Measurements from ENCODE around the gene NFATC4.
A peak's percentile ranks its signal among the peaks of the same experiment; 100 is the strongest.

NFATC4 gene

GRCh38 chr14:24422694-24423601 lies 55.0 kb downstream of the NFATC4 start:
- no peak overlapping the region for H3K4me3 ChIP-seq (ENCODE audit: low read depth, low read length)
- no peaks in the 10 kb centered on the region for H3K36me3 ChIP-seq (ENCODE audit: insufficient read depth, low read length)
- no peaks in the 10 kb centered on the region for H3K27me3 ChIP-seq (ENCODE audit: insufficient read depth, low read length)
- H3K79me2 ChIP-seq (ENCODE audit: control insufficient read depth, insufficient read depth, low read length, unreplicated experiment), result no peaks in the 10 kb centered on the region
- no peak overlapping the region for H3K27ac ChIP-seq (ENCODE audit: low read depth, low read length)
- H2AFZ ChIP-seq (ENCODE audit: low read length, unreplicated experiment), result no peak overlapping the region
- peaks cover 29% of the 10 kb centered on the region for H3K4me1 ChIP-seq (ENCODE audit: control insufficient read depth, insufficient read depth, low read length, unreplicated experiment)

GRCh38 chr14:24425704-24426103 lies 57.7 kb downstream of the NFATC4 start:
- H3K27ac ChIP-seq (ENCODE audit: low read depth, low read length), result peak overlapping the region; percentile 89
- H3K27me3 ChIP-seq (ENCODE audit: insufficient read depth, low read length), result no peaks in the 10 kb centered on the region
- peaks cover 36% of the 10 kb centered on the region for H3K4me1 ChIP-seq (ENCODE audit: control insufficient read depth, insufficient read depth, low read length, unreplicated experiment)
- H3K4me3 ChIP-seq (ENCODE audit: low read depth, low read length), result peak overlapping the region; percentile 34; the same call in 1 of the 2 replicates
- H3K79me2 ChIP-seq (ENCODE audit: control insufficient read depth, insufficient read depth, low read length, unreplicated experiment), result peaks cover 4% of the 10 kb centered on the region
- peak overlapping the region; percentile 91 for H2AFZ ChIP-seq (ENCODE audit: low read length, unreplicated experiment)
- H3K36me3 ChIP-seq (ENCODE audit: insufficient read depth, low read length), result no peaks in the 10 kb centered on the region

DNA sequence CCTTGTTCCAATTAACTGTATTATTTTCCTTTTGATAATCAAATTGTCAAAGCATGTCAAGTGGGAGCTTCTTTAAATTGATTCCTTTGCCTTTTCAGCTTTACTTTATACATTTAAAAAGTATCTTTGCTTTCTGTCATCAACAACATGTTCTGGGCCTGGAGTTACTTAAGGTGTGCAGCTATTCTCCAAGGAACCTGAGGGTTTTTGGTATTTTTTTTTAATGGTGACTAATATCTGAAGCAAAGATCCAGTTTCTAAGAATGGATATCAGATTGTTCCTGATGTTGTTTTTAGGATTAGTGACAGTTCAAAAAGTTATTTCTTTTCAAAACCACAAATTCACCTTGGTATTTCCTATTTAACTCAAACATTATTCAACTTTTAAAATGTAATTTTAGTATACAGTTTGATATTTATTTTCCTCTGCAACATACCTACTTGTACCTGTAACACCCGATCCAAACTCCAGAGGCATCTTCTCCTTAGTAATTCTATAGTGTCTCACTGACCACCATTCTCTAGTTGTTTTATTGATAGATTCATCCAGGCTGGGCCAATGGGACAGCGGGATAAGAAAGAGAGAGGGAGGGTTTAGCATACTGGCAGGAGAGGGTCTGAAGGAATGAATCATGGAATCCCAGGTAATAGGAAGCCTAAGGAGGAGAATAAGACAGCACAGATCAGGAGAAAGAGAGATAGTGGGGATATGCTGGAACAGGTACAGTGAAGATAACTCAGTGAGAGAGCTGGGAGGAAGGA lies 58.3 kb downstream of the NFATC4 start:
- no peak overlapping the region for H2AFZ ChIP-seq (ENCODE audit: low read length, unreplicated experiment)
- no peaks in the 10 kb centered on the region for H3K27me3 ChIP-seq (ENCODE audit: insufficient read depth, low read length)
- H3K27ac ChIP-seq (ENCODE audit: low read depth, low read length), result peak overlapping the region; percentile 89
- peaks cover 8% of the 10 kb centered on the region for H3K79me2 ChIP-seq (ENCODE audit: control insufficient read depth, insufficient read depth, low read length, unreplicated experiment)
- no peaks in the 10 kb centered on the region for H3K36me3 ChIP-seq (ENCODE audit: insufficient read depth, low read length)
- H3K4me1 ChIP-seq (ENCODE audit: control insufficient read depth, insufficient read depth, low read length, unreplicated experiment), result peaks cover 40% of the 10 kb centered on the region
- peak overlapping the region; percentile 34; the same call in 1 of the 2 replicates for H3K4me3 ChIP-seq (ENCODE audit: low read depth, low read length)

DNA sequence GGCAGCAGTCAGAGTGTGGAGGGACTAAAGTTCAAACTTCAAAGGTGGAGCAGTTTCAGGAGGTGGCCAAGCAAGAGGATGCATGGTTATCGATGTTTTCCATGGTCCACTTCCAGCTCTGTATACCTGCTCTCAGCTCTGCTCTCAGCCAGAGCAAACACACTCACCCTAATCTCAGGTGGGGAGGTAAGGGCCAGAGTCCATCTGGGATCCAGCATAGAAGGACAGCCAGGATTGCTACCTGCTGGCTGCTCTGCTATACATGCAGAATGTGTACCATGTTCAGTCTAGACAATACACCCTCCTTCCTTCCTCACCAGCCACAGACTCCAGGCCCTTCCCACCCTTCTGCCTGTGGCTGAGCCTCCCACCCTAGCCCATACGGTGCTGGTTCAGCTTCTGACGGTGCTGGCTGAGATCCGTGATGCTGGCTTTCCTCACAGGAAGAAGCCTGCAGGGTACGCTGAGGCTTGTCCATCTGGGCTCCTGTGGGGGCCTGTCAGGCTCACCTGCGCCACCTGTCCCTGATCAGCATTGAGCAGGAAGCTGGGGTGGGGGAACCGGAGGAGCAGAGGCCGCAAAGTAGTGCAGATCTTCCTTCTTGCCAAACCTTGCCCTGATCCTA lies 59.0 kb downstream of the NFATC4 start:
- Histone ChIP-seq H2AFZ (ENCODE audit: low read length, unreplicated experiment) (no peak overlapping the region), H3K27me3 (ENCODE audit: insufficient read depth, low read length) (no peaks in the 10 kb centered on the region), H3K36me3 (ENCODE audit: insufficient read depth, low read length) (no peaks in the 10 kb centered on the region), H3K4me1 (ENCODE audit: control insufficient read depth, insufficient read depth, low read length, unreplicated experiment) (peaks cover 45% of the 10 kb centered on the region), H3K4me3 (ENCODE audit: low read depth, low read length) (no peak overlapping the region), H3K79me2 (ENCODE audit: control insufficient read depth, insufficient read depth, low read length, unreplicated experiment) (peaks cover 13% of the 10 kb centered on the region), H3K27ac (ENCODE audit: low read depth, low read length) (no peak overlapping the region)

DNA sequence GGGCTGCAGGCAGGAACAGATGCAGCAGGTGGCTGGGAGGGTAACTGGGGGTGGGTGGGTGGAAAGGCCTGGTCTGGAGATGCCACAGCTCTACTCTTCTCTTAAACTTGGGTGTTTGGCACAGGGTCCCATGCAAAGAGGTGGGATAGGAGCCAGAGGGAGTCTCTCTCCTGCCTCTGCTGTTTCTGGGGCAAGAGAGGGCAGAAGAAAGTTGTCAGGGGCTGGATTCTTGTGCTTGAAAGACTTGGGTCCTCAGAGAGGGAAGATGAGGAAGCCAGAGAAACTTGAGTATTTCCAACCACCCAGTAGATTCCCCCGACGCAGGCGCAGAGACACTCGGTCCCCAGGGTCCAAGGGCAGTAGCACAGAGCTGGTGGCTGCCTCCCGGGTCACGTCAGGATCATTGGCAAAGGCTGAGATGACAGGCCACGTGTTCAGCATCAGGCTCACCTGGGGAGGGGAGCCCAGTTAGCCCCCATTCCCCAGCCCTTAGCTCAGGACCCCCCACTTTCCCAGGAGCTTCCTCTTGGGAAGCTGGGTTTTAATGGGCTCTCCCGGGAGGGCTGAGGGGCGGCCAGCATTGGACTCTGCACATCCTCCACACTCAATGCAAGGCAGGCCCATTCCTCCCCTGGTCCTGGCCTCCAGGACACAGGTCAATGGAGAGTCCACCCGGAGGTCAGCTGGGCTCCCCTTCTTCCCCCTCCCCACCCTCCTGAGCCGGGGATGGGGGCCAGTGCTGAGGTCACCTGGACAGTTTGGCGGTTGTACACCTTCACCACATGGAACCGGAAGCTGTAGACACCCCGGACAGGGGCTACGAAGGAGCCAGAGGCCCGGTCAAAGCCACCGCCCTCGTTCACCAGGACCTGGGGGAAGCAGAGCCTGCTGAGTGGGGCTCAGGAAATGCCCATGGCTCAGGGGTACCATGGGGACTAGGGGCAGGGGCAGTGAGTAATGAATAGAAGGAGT lies 59.8 kb downstream of the NFATC4 start:
- peaks cover 52% of the 10 kb centered on the region for H3K4me1 ChIP-seq (ENCODE audit: control insufficient read depth, insufficient read depth, low read length, unreplicated experiment)
- H3K4me3 ChIP-seq (ENCODE audit: low read depth, low read length), result no peak overlapping the region
- H3K36me3 ChIP-seq (ENCODE audit: insufficient read depth, low read length), result 0 out of 2 replicates have a peak, but pooled peaks cover 4% of the 10 kb centered on the region
- H3K27me3 ChIP-seq (ENCODE audit: insufficient read depth, low read length), result no peaks in the 10 kb centered on the region
- no peak overlapping the region for H2AFZ ChIP-seq (ENCODE audit: low read length, unreplicated experiment)
- H3K79me2 ChIP-seq (ENCODE audit: control insufficient read depth, insufficient read depth, low read length, unreplicated experiment), result peaks cover 20% of the 10 kb centered on the region
- no peak overlapping the region for H3K27ac ChIP-seq (ENCODE audit: low read depth, low read length)

DNA sequence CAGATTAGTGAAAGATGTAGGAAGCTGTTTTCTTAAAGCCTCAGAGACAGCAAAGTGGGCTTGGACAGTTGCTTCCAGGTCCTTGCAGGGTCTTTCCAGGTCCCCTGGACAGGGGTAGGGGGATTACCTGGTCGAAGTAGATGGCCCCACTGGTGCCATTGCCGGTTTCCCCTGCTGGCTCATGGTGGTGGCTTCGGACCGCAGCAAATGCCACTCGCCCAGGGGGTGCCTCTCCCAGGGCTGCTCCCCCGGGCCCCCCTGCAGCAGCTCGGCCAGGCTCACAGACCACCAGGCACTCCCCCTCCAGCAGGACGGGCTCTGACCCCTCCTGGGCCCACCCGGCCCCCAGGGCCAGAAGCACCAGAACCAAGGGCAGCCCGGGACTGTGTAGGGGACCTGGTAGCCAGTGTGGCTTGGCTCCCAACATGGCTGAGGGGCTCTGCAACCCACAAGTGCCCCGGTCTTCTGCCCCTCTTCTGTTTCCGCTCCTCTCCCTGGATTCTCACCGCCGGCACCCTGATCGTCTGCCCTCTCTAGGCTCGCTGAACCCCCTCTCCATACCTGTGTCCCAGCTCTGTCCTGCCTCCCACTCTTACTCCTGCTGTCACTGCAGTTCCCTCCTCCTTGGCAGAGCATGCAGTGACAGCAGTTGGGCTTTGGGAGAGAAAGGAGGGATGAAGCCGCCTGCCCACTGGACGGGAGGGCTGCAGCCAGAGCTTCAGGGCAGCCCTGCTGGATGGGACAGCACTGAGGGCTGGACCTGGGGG lies 60.8 kb downstream of the NFATC4 start:
- H3K27ac ChIP-seq (ENCODE audit: low read depth, low read length), result 0 out of 2 replicates have a peak overlapping the region, but pooled peaks have one; percentile 97
- H3K4me3 ChIP-seq (ENCODE audit: low read depth, low read length), result peak overlapping the region; percentile 100
- H3K4me1 ChIP-seq (ENCODE audit: control insufficient read depth, insufficient read depth, low read length, unreplicated experiment), result peaks cover 52% of the 10 kb centered on the region
- H3K36me3 ChIP-seq (ENCODE audit: insufficient read depth, low read length), result peaks cover 5% of the 10 kb centered on the region; the same call in 1 of the 2 replicates
- H3K79me2 ChIP-seq (ENCODE audit: control insufficient read depth, insufficient read depth, low read length, unreplicated experiment), result peaks cover 20% of the 10 kb centered on the region
- H2AFZ ChIP-seq (ENCODE audit: low read length, unreplicated experiment), result peak overlapping the region; percentile 86
- no peaks in the 10 kb centered on the region for H3K27me3 ChIP-seq (ENCODE audit: insufficient read depth, low read length)
